Measurements from ENCODE around the gene ATP8B1.

- no peak for TF ChIP-seq SP1 (CRISPR knock-in tag; conservative IDR thresholded peaks at IDR 0.05)
- no peak for TF ChIP-seq ATF2 (CRISPR knock-in tag; IDR thresholded peaks at IDR 0.05; ENCODE audit: borderline replicate concordance, low read depth)
- no peak for TF ChIP-seq TEAD1 (CRISPR knock-in tag; IDR thresholded peaks at IDR 0.05)
- no peak for TF ChIP-seq CTCF (IDR thresholded peaks at IDR 0.05)
- no peak for TF ChIP-seq CREM (CRISPR knock-in tag; IDR thresholded peaks at IDR 0.05)
- no peak for TF ChIP-seq JUN (CRISPR knock-in tag; IDR thresholded peaks at IDR 0.05)
- TF ChIP-seq TCF7 (CRISPR knock-in tag; IDR thresholded peaks at IDR 0.05; ENCODE audit: low read depth), result no peak
- TF ChIP-seq SMAD3 (CRISPR knock-in tag; IDR thresholded peaks at IDR 0.05; ENCODE audit: borderline replicate concordance), result no peak
- no peak for TF ChIP-seq NFYB (CRISPR knock-in tag; conservative IDR thresholded peaks at IDR 0.05; ENCODE audit: low read depth)
- TF ChIP-seq FOXJ3 (CRISPR knock-in tag; IDR thresholded peaks at IDR 0.05; ENCODE audit: borderline replicate concordance), result no peak
- TF ChIP-seq RORB (CRISPR knock-in tag; IDR thresholded peaks at IDR 0.05), result no peak
- TF ChIP-seq OVOL2 (CRISPR knock-in tag; IDR thresholded peaks at IDR 0.05; ENCODE audit: borderline replicate concordance), result no peak
Observed at GRCh38 chr18:57741273-57741672, 61.8 kb downstream of the ATP8B1 start.
